Immature natural killer cell (primary cell): ENCODE measurements around the gene OSBPL8. TPM values are rescaled to one million over a fixed set of nuclear protein-coding genes. Genes with fewer than 3 reads are reported as not detected.
A peak's percentile ranks its signal among the peaks of the same experiment; 100 is the strongest.
"Not testable (repeated sequence)": the region's sequence is repeated elsewhere in the genome, so short reads cannot be mapped to it uniquely, and the experiment has no call there.

Experiments
- DNase-seq, 3 donors: peaks; one replicate each; pipeline ENCODE4 v3.0.0; 2022; ENCODE audit warnings: mixed read lengths in 1 of 3
- H3K27ac Mint-ChIP-seq, 6 donors: one replicate each; pipeline ENCODE4 v1.8.0; 2020; ENCODE audit warnings: mixed read lengths in 6 of 6, mild to moderate bottlenecking in 5 of 6, inconsistent platforms in 4 of 6, moderate library complexity in 3 of 6
- H3K27me3 Mint-ChIP-seq, 3 donors: one replicate each; pipeline ENCODE4 v1.8.0; 2020 to 2021; ENCODE audit warnings: low read depth in 3 of 3, mild to moderate bottlenecking in 3 of 3, mixed read lengths in 3 of 3, moderate library complexity in 3 of 3, inconsistent platforms in 1 of 3
- H3K36me3 Mint-ChIP-seq, 3 donors: one replicate each; pipeline ENCODE4 v1.8.0; 2020; ENCODE audit warnings: mixed read lengths in 3 of 3, inconsistent platforms in 2 of 3, mild to moderate bottlenecking in 2 of 3
- H3K4me1 Mint-ChIP-seq, 2 donors: one replicate each; pipeline ENCODE4 v1.8.0; 2020; ENCODE audit warnings: inconsistent platforms in 2 of 2, mild to moderate bottlenecking in 2 of 2, mixed read lengths in 2 of 2, moderate library complexity in 1 of 2
- H3K4me3 Mint-ChIP-seq, 5 donors: one replicate each; pipeline ENCODE4 v1.8.0; 2020; ENCODE audit warnings: mild to moderate bottlenecking in 5 of 5, mixed read lengths in 5 of 5, inconsistent platforms in 3 of 5, moderate library complexity in 3 of 5
- H3K9me3 Mint-ChIP-seq, 6 donors: one replicate each; pipeline ENCODE4 v1.8.0; 2020; ENCODE audit warnings: mild to moderate bottlenecking in 6 of 6, mixed read lengths in 6 of 6, inconsistent platforms in 4 of 6, moderate library complexity in 3 of 6
- polyA plus RNA-seq, 3 donors: library from polyadenylated mRNA; unstranded; fragments of 300-500 nt; fragmentation: Illumina TruSeq; gene quantifications; one replicate each; pipeline ENCODE4 v1.2.3, GENCODE V29; 2021

OSBPL8 gene
- polyA plus RNA-seq, 3 donors from 2014 or later = 109 to 161 (median 140) TPM

DNA sequence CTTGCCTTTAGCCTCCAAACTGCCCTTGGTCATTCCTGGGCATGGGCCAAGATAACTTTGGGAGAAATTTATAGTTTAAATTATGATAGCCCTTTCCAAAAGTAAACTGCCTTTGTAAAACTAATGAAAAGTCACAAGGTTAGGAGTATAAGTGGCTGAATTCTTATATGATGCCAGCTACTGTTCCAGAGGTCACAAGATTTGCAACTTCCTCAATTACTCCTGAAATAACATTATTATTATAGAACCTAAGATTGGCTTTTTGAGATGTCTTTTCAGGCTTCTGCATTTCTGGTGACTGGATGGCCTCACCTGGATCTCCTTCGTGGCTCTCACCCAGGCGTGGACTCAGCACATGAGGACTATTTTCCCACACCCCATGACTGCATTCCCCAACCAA is 55.0 kb downstream of the OSBPL8 start:
- DNase-seq = no peak
- Mint-ChIP-seq H3K36me3 (peaks cover 0 to 14% (median 2%) of the 10 kb centered on the region in 3 donors), H3K4me1 (peaks cover 19 to 71% of the 10 kb centered on the region in 2 donors), H3K27ac (peak overlapping the region in 1 of 6 donors; percentile 21), H3K4me3 (no peak overlapping the region), H3K27me3 (no peaks in the 10 kb centered on the region), H3K9me3 (no peaks in the 10 kb centered on the region)

DNA sequence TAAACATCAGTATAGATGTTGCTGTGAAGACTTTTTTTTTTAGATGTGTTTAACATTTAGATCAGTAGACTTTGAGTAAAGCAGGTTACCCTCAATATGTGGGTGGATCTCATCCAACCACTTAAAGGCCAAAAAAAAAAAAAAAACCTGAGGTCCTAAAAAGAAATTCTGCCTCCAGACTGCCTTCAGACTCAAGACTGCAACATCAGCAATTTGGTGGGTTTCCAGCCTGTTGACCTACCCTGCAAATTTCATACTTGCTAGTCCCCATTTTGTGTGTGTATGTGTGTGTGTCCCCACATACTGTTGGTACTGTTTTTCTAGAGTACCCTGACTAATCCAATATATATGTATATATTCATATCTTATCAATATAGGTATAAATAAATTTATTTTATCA is 55.6 kb downstream of the OSBPL8 start:
- H3K9me3 Mint-ChIP-seq = no peaks in the 10 kb centered on the region
- peaks cover 17 to 67% of the 10 kb centered on the region in 2 donors for H3K4me1 Mint-ChIP-seq
- H3K27ac Mint-ChIP-seq = no peak overlapping the region
- no peak overlapping the region for H3K4me3 Mint-ChIP-seq
- H3K36me3 Mint-ChIP-seq = peaks cover 0 to 14% (median 2%) of the 10 kb centered on the region in 3 donors
- no peak for DNase-seq
- H3K27me3 Mint-ChIP-seq = no peaks in the 10 kb centered on the region

DNA sequence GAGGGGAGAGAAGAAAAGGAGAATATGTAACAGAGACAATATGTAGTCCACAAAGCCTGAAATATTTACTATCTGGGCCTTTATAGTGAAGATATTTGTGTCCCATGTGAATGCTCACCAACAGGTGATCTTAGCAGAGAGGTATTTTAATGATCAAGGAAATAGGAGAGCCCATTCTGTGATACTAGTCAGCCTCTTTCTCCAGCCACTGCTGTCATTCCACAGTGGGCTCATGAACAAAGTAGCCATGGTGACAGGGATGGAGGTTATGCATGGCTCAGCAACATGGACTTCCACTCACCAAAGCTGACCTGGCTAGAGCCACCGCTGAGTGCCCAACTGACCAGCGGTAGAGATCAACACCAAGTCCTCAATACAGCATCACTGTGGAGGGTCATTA is 58.2 kb downstream of the OSBPL8 start:
- H3K27me3 Mint-ChIP-seq = no peaks in the 10 kb centered on the region
- no peaks in the 10 kb centered on the region for H3K9me3 Mint-ChIP-seq
- peak overlapping the region in 1 of 6 donors; percentile 26 for H3K27ac Mint-ChIP-seq
- H3K36me3 Mint-ChIP-seq = peaks cover 0 to 14% (median 2%) of the 10 kb centered on the region in 3 donors
- peaks cover 16 to 68% of the 10 kb centered on the region in 2 donors for H3K4me1 Mint-ChIP-seq
- no peak overlapping the region for H3K4me3 Mint-ChIP-seq
- no peak for DNase-seq

DNA sequence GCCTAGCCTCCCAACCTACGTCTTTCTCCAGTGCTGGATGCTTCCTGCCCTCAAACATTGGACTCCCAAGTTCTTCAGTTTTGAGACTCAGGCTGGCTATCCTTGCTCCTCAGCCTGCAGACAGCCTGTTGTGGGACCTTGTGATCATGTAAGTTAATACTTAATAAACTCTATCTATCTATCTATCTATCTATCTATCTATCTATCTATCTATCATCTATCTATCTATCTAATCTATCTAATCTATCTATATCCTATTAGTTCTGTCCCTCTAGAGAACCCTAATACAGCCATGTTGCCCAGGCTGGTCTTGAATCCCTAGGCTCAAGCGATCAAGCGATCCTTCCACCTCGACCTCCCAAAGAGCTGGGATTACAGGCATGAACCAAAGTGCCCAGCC is 60.4 kb downstream of the OSBPL8 start:
- not testable (repeated sequence) for H3K27me3 Mint-ChIP-seq, DNase-seq, H3K4me3 Mint-ChIP-seq, H3K9me3 Mint-ChIP-seq
- H3K27ac Mint-ChIP-seq = peak overlapping the region in 1 of 6 donors; percentile 10
- peaks cover 4 to 23% (median 6%) of the 10 kb centered on the region in 3 donors for H3K36me3 Mint-ChIP-seq
- H3K4me1 Mint-ChIP-seq = peaks cover 31 to 72% of the 10 kb centered on the region in 2 donors

DNA sequence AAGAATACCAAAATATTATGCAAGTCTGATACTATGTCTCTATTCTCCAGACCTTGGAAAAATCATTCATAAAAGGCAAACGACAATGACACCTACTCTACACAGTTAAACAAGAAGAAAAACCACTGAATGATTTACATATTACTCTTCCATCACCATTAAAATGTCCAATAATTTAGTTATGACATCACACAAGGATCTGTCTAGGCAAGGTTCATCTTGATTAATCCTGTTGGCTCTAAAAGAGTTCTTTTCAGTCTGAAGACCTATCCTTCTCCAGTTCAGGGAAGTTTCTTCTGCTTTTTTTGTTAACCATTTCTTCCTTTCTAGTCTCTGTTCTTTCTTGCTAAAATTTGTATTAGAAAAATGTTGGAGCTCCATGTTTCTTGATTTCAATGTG is 64.0 kb downstream of the OSBPL8 start:
- Mint-ChIP-seq H3K4me3 (no peak overlapping the region), H3K27me3 (peaks cover 0 to 1% (median 0%) of the 10 kb centered on the region in 3 donors), H3K36me3 (peaks cover 10 to 23% (median 15%) of the 10 kb centered on the region in 3 donors), H3K27ac (peak overlapping the region in 2 of 6 donors; percentile 4 to 10), H3K4me1 (peaks cover 32 to 80% of the 10 kb centered on the region in 2 donors), H3K9me3 (peaks cover 6 to 15% (median 9%) of the 10 kb centered on the region in 6 donors)
- DNase-seq = no peak

DNA sequence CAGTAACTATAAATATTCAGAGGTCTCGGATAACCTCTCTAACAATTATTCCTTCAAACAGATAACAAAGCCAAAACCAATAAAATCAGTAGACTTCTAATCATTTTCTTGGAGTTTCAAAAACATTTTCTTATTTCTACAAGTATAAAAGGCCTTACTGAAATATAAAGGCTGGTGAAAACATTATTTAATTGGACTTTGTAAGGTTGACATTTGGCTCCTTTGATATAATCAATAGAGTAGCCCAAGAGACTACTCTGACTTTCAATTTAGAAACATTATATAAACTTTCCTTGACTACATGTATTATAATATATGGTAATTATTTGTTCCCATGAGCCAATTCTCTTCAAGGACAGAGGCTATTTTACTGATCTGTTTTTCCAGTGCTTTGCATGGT is 68.3 kb downstream of the OSBPL8 start:
- H3K27me3 Mint-ChIP-seq = peaks cover 0 to 1% (median 0%) of the 10 kb centered on the region in 3 donors
- DNase-seq = no peak
- H3K4me3 Mint-ChIP-seq = no peak overlapping the region
- peaks cover 10 to 26% (median 19%) of the 10 kb centered on the region in 3 donors for H3K36me3 Mint-ChIP-seq
- H3K9me3 Mint-ChIP-seq = peaks cover 6 to 15% (median 9%) of the 10 kb centered on the region in 6 donors
- peaks cover 47 to 80% of the 10 kb centered on the region in 2 donors for H3K4me1 Mint-ChIP-seq
- no peak overlapping the region for H3K27ac Mint-ChIP-seq

DNA sequence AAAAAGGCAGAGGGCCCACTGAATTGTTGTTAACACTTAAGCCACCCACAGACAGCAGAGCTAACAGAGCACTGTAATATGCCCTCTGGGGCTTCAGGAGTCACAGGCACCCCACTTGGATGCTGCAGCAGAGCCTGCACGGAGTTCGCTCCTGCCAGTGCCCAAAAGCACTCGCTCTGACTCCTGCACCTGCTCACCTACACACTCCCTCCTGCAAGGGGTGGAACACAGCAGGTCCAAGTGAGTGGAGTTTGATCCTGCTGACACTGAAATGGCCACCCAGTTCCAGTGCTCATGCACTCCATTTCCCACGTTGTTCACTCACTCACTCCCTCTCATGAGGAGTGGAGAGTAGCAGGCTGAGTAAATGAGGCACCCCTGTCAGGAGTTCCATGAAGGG is 68.8 kb downstream of the OSBPL8 start:
- H3K27me3 Mint-ChIP-seq = peaks cover 0 to 1% (median 0%) of the 10 kb centered on the region in 3 donors
- no peak overlapping the region for H3K4me3 Mint-ChIP-seq
- H3K27ac Mint-ChIP-seq = no peak overlapping the region
- no peak for DNase-seq
- peaks cover 6 to 15% (median 9%) of the 10 kb centered on the region in 6 donors for H3K9me3 Mint-ChIP-seq
- peaks cover 10 to 24% (median 22%) of the 10 kb centered on the region in 3 donors for H3K36me3 Mint-ChIP-seq
- H3K4me1 Mint-ChIP-seq = peaks cover 42 to 75% of the 10 kb centered on the region in 2 donors

DNA sequence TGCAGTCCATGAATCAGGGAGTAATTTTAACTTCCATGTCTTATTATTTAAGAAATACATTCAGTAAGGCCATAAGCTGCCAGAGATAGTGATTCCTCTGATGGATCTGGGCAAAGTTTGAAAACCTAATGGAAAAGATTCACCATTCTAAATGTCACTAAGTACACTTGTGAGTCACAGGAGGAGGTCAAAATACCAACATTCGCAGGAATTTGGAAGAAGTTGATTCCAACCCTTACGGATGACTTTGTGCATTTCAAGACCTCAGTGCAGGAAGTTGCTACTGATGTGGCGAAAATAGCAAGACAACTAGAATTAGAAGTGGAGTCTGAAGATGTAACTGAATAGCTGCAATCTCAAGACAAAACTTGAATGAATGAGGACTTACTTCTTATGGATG is 69.8 kb downstream of the OSBPL8 start:
- H3K36me3 Mint-ChIP-seq = peaks cover 10 to 22% (median 21%) of the 10 kb centered on the region in 3 donors
- peaks cover 34 to 64% of the 10 kb centered on the region in 2 donors for H3K4me1 Mint-ChIP-seq
- peaks cover 0 to 1% (median 0%) of the 10 kb centered on the region in 3 donors for H3K27me3 Mint-ChIP-seq
- peak overlapping the region in 3 of 6 donors; percentile 29 to 38 (median 33) for H3K27ac Mint-ChIP-seq
- H3K9me3 Mint-ChIP-seq = peaks cover 6 to 15% (median 9%) of the 10 kb centered on the region in 6 donors
- no peak overlapping the region for H3K4me3 Mint-ChIP-seq
- no peak for DNase-seq

DNA sequence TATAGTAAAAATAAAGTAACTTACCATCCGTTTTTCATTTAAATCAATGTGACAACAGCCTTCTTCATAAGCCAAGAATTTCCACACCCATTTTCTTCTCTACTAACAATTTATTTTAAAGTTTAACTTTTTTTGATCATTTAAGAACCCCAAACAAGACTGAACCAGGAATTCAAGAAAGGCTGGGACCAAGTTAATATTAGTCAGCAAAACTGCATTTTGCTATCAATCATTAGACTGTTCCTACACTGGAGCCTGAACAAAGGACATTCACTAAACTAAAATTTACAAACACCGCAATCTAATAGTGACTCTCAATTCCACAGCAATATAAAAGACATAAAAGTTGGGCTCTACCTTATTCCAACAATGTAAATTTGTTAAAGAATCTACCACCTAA is 73.6 kb downstream of the OSBPL8 start:
- Mint-ChIP-seq H3K36me3 (peaks cover 5 to 12% (median 5%) of the 10 kb centered on the region in 3 donors), H3K27ac (peak overlapping the region in 4 of 6 donors; percentile 3 to 78 (median 44)), H3K27me3 (no peaks in the 10 kb centered on the region), H3K9me3 (no peaks in the 10 kb centered on the region), H3K4me3 (no peak overlapping the region), H3K4me1 (peaks cover 26 to 43% of the 10 kb centered on the region in 2 donors)
- no peak for DNase-seq

DNA sequence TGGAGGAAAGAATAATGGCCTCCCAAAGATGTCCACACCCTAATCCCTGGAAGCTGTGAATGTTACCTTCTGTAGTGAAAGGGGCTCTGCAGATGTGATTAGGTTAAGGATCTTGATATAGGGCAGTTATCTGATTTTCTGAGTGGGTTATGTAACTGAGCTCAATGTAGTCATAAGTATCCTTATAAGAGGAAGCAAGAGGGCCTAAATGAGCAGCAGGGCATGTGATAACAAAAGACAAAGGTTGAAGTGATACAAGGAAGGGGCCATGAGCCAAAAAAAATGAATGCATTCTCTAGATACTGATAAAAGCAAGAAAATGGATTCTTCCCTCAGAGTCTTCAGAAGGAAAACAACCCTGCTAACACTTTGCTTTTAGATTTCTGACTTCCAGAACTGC is 78.8 kb downstream of the OSBPL8 start:
- H3K27me3 Mint-ChIP-seq = no peaks in the 10 kb centered on the region
- peaks cover 12 to 42% of the 10 kb centered on the region in 2 donors for H3K4me1 Mint-ChIP-seq
- no peaks in the 10 kb centered on the region for H3K9me3 Mint-ChIP-seq
- peaks cover 0 to 8% (median 5%) of the 10 kb centered on the region in 3 donors for H3K36me3 Mint-ChIP-seq
- H3K27ac Mint-ChIP-seq = peak overlapping the region in 4 of 6 donors; percentile 25 to 73 (median 34)
- DNase-seq = no peak
- H3K4me3 Mint-ChIP-seq = no peak overlapping the region

DNA sequence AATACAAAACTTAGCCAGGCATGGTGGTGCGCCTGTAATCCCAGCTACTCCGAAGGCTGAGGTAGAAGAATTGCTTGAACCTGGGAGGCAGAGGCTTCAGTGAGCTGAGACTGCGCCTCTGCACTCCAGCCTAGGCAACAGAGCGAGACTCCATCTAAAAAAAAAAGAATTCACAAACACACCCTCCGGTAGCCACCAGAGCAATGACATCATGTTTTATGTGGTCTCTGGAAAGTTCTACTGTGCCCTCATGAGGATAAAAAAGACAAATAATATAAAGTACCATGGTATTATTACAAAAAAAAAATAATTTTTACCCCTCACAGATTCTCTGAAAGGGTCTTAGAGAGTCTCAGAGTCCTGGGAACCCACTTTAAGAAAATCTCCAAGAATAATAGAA is 81.5 kb downstream of the OSBPL8 start:
- no peaks in the 10 kb centered on the region for H3K27me3 Mint-ChIP-seq
- peaks cover 14 to 49% of the 10 kb centered on the region in 2 donors for H3K4me1 Mint-ChIP-seq
- DNase-seq = no peak
- no peak overlapping the region for H3K4me3 Mint-ChIP-seq
- peaks cover 0 to 3% (median 0%) of the 10 kb centered on the region in 3 donors for H3K36me3 Mint-ChIP-seq
- H3K9me3 Mint-ChIP-seq = no peaks in the 10 kb centered on the region
- no peak overlapping the region for H3K27ac Mint-ChIP-seq

DNA sequence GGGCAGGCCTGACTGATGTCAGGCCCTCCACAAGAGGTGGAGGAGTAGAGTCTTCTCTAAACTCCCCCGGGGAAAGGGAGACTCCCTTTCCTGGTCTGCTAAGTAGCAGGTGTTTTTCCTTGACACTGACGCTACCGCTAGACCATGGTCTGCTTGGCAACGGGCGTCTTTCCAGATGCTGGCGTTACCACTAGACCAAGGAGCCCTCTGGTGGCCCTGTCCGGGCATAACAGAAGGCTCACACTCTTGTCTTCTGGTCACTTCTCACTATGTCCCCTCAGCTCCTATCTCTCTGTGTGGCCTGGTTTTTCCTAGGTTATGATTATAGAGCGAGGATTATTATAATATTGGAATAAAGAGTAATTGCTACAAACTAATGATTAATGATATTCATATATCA is 86.7 kb downstream of the OSBPL8 start:
- not testable (repeated sequence) for H3K36me3 Mint-ChIP-seq, DNase-seq, H3K4me3 Mint-ChIP-seq, H3K27me3 Mint-ChIP-seq, H3K9me3 Mint-ChIP-seq, H3K27ac Mint-ChIP-seq
- H3K4me1 Mint-ChIP-seq = peaks cover 12 to 33% of the 10 kb centered on the region in 2 donors

DNA sequence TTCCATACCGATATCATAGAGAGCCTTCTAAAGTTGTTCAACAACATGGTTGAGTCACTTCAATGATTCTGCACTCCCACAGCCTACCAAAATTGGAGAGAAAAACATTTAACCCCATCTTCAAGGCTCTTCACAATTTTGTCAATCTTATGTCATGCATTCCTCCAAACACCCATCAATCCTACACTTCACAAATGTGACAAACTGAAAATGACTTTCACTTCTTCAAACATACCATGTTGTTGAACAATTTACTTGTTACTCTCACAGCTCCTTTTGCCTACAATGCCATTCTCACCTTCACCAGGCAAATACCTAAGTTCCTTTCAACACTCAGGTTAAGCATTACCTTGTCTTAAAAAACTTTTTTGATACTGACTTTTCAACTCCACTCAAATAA is 88.0 kb downstream of the OSBPL8 start:
- no peaks in the 10 kb centered on the region for H3K36me3 Mint-ChIP-seq
- no peaks in the 10 kb centered on the region for H3K27me3 Mint-ChIP-seq
- no peaks in the 10 kb centered on the region for H3K9me3 Mint-ChIP-seq

DNA sequence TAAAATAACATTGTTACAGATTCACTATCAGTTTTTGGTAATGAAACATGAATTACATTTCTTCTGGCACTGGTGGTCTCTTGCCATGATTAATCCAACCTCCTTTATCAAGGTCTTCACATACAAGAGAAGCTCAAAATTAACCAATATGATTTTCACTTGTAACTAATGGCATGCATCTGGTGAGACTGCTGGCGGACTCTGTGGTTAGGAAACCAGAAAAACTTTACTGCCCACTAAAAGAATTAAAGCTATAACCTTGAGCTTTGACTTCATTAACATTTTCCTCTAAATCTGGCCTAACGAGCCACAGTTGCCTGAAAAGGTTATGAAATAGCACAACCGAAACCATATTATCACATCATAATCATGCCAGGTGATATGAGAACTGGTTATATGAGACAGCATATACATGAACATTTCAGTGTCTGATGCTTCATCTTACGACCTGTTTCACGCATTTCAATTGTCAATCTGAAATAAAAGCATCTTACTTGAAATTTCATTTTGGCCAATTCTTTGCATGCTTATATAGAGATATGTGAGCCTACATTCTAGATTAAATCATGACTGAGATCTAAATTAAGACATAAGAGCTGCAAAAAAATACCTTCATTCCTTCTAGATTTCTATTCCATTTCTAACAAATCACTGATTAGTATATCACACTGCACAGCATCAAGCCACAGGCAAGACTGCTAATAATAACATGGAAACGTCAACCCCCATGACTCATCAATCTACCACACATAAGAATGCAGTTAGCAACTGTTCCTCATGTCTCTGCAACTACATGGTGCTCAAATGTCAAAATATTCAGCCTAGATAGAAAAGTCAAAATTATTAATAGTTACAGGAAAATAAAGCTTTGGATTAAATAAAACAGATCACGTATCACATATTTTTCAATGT is 89.3 kb downstream of the OSBPL8 start:
- Mint-ChIP-seq H3K9me3 (no peaks in the 10 kb centered on the region), H3K36me3 (no peaks in the 10 kb centered on the region), H3K27me3 (no peaks in the 10 kb centered on the region), H3K4me3 (no peak overlapping the region), H3K27ac (no peak overlapping the region), H3K4me1 (peaks cover 11 to 12% of the 10 kb centered on the region in 2 donors)
- peak in 1 of 3 donors; percentile 4 for DNase-seq

More for the DNA sequence above, 88.0 kb downstream of the OSBPL8 start:
- H3K27ac Mint-ChIP-seq = no peak overlapping the region
- H3K4me3 Mint-ChIP-seq = no peak overlapping the region
- H3K4me1 Mint-ChIP-seq = peaks cover 17 to 24% of the 10 kb centered on the region in 2 donors
- DNase-seq = no peak
